Neuronal stem cell (in vitro differentiated cells): ENCODE measurements around the gene MELTF.

Experiments used
- DNase-seq: peaks from one replicate; pipeline ENCODE4 v3.0.0-alpha.2; 2013; ENCODE audit warnings: low spot score
- H2AFZ ChIP-seq: one replicate; pipeline ENCODE4 v1.6.1; 2013; ENCODE audit warnings: mild to moderate bottlenecking, low read length, inconsistent platforms
- H2AK5ac ChIP-seq: 2 replicates; pipeline ENCODE4 v1.6.1; 2013; ENCODE audit warnings: low read depth, mild to moderate bottlenecking, inconsistent platforms, low read length, moderate library complexity, mixed read lengths
- H2BK120ac ChIP-seq: 2 replicates; pipeline ENCODE4 v1.6.1; 2013; ENCODE audit warnings: low read depth, mild to moderate bottlenecking, inconsistent platforms, low read length, moderate library complexity, mixed read lengths
- H2BK12ac ChIP-seq: one replicate; pipeline ENCODE4 v1.6.1; 2013; ENCODE audit warnings: low read length, inconsistent platforms
- H2BK15ac ChIP-seq: 2 replicates; pipeline ENCODE4 v1.6.1; 2013; ENCODE audit warnings: mild to moderate bottlenecking, low read length, inconsistent platforms, mixed read lengths
- H2BK5ac ChIP-seq: one replicate; pipeline ENCODE4 v1.6.1; 2013; ENCODE audit warnings: inconsistent platforms, mild to moderate bottlenecking, low read length, moderate library complexity
- H3K14ac ChIP-seq: one replicate; pipeline ENCODE4 v1.6.1; 2013; ENCODE audit warnings: low read length, inconsistent platforms
- H3K18ac ChIP-seq: 2 replicates; pipeline ENCODE4 v1.6.1; 2013; ENCODE audit warnings: low read length, inconsistent platforms
- H3K23ac ChIP-seq: 2 replicates; pipeline ENCODE4 v1.6.1; 2013; ENCODE audit warnings: low read depth, mild to moderate bottlenecking, mixed read lengths, low read length, inconsistent platforms; ENCODE audit not compliant: poor library complexity
- H3K27ac ChIP-seq: replicated peaks from 3 replicates; pipeline ENCODE4 v1.5.1; 2013; ENCODE audit warnings: low read length, inconsistent platforms
- H3K27me3 ChIP-seq, 3 experiments: 2 replicates each; pipeline ENCODE4 v1.6.1; 2013; ENCODE audit warnings: low read length in 3 of 3, mild to moderate bottlenecking in 2 of 3, inconsistent platforms in 1 of 3, low read depth in 1 of 3, mixed read lengths in 1 of 3, moderate library complexity in 1 of 3; ENCODE audit not compliant: control insufficient read depth in 3 of 3, insufficient read depth in 3 of 3
- H3K36me3 ChIP-seq, 2 donors: replicated peaks in 1 of 2; 2 replicates each; pipeline ENCODE4 v1.6.1; 2013; ENCODE audit warnings: low read length in 2 of 2; ENCODE audit not compliant: control insufficient read depth in 2 of 2, insufficient read depth in 2 of 2
- H3K4ac ChIP-seq: 2 replicates; pipeline ENCODE4 v1.6.1; 2013; ENCODE audit warnings: inconsistent platforms, mild to moderate bottlenecking, low read length, moderate library complexity
- H3K4me1 ChIP-seq, 2 donors: 1 replicate in 1 of 2; 2 replicates in 1 of 2; pipeline ENCODE4 v1.6.1; 2013; ENCODE audit warnings: low read length in 2 of 2, low read depth in 1 of 2; ENCODE audit not compliant: control insufficient read depth in 2 of 2, insufficient read depth in 1 of 2
- H3K4me2 ChIP-seq: one replicate; pipeline ENCODE4 v1.6.1; 2013; ENCODE audit warnings: mild to moderate bottlenecking, low read length, inconsistent platforms; ENCODE audit not compliant: insufficient read depth, poor library complexity, severe bottlenecking
- H3K4me3 ChIP-seq, 2 donors: 2 replicates each; pipeline ENCODE4 v1.5.1; 2013; ENCODE audit warnings: low read length in 2 of 2, mild to moderate bottlenecking in 2 of 2, inconsistent platforms in 1 of 2, moderate library complexity in 1 of 2
- H3K79me1 ChIP-seq: one replicate; pipeline ENCODE4 v1.6.1; 2013; ENCODE audit warnings: low read depth, mild to moderate bottlenecking, inconsistent platforms, low read length, moderate library complexity
- H3K9ac ChIP-seq: one replicate; pipeline ENCODE4 v1.6.1; 2013; ENCODE audit warnings: mild to moderate bottlenecking, low read depth, low read length, inconsistent platforms; ENCODE audit not compliant: poor library complexity
- H3K9me3 ChIP-seq, 2 donors: replicated peaks in 1 of 2; 2 replicates each; pipeline versions ENCODE3 to v1.6.1; 2013; ENCODE audit warnings: low read length in 2 of 2, mild to moderate bottlenecking in 2 of 2, inconsistent platforms in 1 of 2, low read depth in 1 of 2, mixed read lengths in 1 of 2, moderate library complexity in 1 of 2; ENCODE audit not compliant: control insufficient read depth in 2 of 2, insufficient read depth in 1 of 2
- H4K8ac ChIP-seq: one replicate; pipeline ENCODE4 v1.6.1; 2013; ENCODE audit warnings: low read depth, mild to moderate bottlenecking, inconsistent platforms, low read length, moderate library complexity
- H4K91ac ChIP-seq: one replicate; pipeline ENCODE4 v1.6.1; 2013; ENCODE audit warnings: low read length, low read depth, mild to moderate bottlenecking, inconsistent platforms; ENCODE audit not compliant: poor library complexity
- whole genome bisulfite sequencing, 2 donors: extraction: QIAGEN DNeasy Blood & Tissue Kit; methylation state at CpG; one replicate each; pipeline ENCODE4 v1.1.7; 2013; ENCODE audit warnings: missing lambda C conversion rate in 2 of 2, mixed read lengths in 1 of 2; ENCODE audit not compliant: insufficient read length in 2 of 2, insufficient replicate concordance in 1 of 2; ENCODE audit errors: extremely low coverage in 2 of 2; 5-methylcytosine and 5-hydroxymethylcytosine counted together

The MELTF gene

DNA sequence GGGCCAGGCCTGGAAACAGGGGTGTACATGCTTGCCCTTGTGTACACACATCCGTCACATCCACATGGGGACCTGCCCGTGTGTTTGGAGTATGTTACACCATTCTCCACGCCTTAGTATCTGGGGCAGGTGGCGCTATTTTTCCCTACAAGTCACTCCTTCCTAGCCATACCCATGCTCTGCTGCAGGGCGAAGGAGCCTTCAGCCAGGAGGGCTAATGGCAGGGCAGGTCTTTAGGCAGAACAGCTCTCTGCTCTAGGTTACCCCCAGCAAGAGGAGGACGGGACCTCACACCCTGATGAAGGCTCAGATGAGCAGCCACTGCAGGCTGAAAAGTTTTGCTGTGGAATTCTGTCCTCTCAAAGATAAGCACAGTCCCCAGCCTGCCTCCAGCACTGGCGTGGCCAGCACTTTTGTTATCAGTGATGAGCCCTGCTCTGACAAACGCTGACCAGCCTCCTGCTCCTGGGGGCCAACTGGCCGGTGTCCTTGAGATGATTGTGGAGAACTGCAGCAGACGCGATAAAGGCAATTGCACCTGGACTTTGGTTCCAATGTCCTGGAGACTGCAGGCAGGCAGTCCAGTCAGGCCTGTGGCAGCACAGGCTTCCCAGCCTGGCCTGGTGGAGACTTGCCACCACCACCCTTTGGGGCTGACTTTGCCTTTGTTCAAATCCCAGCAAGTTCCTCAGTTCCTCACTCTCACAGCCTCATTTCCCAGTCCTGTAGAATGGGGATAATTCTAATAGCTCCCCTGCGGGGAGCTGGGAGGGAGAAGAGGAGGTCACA is 41.2 kb downstream of the MELTF start:
- Histone ChIP-seq H3K23ac (peak overlapping the region; percentile 35), H3K27ac (no peak overlapping the region)

DNA sequence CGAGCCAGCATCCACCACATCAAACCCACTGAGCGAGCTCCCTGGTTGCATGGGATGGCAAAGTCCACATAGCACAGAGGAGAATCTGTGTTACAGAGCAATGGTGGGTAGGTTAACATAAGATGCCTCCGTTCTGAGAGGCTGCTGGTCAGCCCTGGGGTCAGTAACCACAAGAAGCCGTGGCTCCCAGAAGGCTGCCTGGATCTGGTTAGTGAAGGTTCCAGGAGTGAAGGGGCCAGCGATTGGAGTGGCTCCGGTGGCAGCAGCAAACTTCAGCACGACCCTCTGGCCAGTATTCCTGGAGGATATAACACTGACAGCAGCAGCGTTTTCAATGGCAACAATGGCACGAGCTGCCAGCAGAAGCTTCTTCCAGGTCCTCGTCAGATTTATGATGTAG is 42.6 kb downstream of the MELTF start:
- H3K4me1 ChIP-seq: peaks cover 0 to 5% of the 10 kb centered on the region in 2 donors

More for the DNA sequence above, 41.2 kb downstream of the MELTF start:
- H3K14ac ChIP-seq: no peak overlapping the region
- H3K9ac ChIP-seq: no peak overlapping the region
- no peak overlapping the region for H2BK15ac ChIP-seq
- no peak overlapping the region for H2BK12ac ChIP-seq
- no peak for DNase-seq
- H3K79me1 ChIP-seq: no peaks in the 10 kb centered on the region
- no peak overlapping the region for H3K4me3 ChIP-seq
- no peak overlapping the region for H2BK5ac ChIP-seq
- no peak overlapping the region for H4K8ac ChIP-seq
- peak overlapping the region; percentile 5 for H2AK5ac ChIP-seq
- peak overlapping the region; percentile 62 for H2AFZ ChIP-seq
- H2BK120ac ChIP-seq: no peak overlapping the region
- H3K18ac ChIP-seq: no peak overlapping the region
- H3K36me3 ChIP-seq: no peaks in the 10 kb centered on the region
- H3K9me3 ChIP-seq: no peaks in the 10 kb centered on the region
- H3K4me1 ChIP-seq: peaks cover 0 to 5% of the 10 kb centered on the region in 2 donors
- H3K4me2 ChIP-seq: no peak overlapping the region
- WGBS, 2 donors: no CpG with 5 or more reads among the region's 12 CpGs
- H3K27me3 ChIP-seq: peaks cover 0 to 5% (median 0%) of the 10 kb centered on the region in 3 experiments
- peak overlapping the region; percentile 56 for H4K91ac ChIP-seq
- no peak overlapping the region for H3K4ac ChIP-seq

DNA sequence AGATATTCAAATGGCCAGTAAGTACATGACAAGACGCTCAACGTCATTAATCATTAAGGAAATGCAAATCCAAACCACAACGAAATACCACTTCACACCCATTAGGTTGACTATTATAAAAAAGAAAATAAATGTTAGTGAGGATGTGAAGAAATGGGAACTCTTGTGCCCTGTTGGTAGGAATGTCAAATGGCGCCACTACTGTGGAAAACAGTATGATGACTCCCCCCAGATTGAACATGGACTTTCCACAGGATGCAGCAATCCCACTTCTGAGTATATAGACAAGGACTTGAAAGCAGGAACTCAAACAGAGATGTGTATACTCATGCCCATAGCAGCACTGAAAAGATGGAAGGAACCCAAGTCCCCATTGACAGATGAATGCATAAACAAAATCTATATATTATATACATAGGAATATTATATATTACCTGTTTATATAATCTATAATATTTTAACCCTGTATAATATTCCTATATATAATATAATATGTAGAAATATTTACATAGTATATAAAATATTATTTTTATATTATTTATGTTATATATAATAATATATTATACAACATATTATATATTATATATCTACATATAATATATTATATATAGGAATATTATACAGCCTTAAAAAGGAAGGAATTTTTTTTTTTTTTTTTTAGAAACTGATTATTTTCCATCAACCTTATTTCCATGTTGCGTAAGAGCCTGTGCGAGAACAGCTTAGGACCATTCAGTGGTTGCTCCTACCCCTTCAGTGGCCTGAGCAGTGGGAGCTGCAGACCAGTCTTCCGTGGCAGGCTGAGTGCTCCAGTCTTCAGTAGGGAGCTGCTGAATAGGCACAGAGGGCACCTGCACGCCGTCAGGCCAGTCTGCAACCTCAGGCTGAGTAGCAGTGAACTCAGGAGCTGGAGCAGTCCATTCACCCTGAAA is 43.4 kb downstream of the MELTF start:
- Histone ChIP-seq H3K4me1 (peaks cover 0 to 5% of the 10 kb centered on the region in 2 donors), H3K4me3 (no peak overlapping the region), H4K91ac (no peak overlapping the region), H3K79me1 (no peaks in the 10 kb centered on the region), H3K27me3 (peaks cover 0 to 5% (median 0%) of the 10 kb centered on the region in 3 experiments), H2BK120ac (no peak overlapping the region), H2BK15ac (no peak overlapping the region), H4K8ac (no peak overlapping the region), H3K4me2 (no peak overlapping the region), H2BK5ac (no peak overlapping the region), H3K9me3 (peaks cover 0 to 3% of the 10 kb centered on the region in 2 donors), H3K14ac (no peak overlapping the region), H3K23ac (no peak overlapping the region), H2AK5ac (no peak overlapping the region), H2BK12ac (no peak overlapping the region), H2AFZ (no peak overlapping the region), H3K27ac (no peak overlapping the region), H3K9ac (no peak overlapping the region), H3K36me3 (no peaks in the 10 kb centered on the region), H3K18ac (no peak overlapping the region), H3K4ac (no peak overlapping the region)
- WGBS, 2 donors: no CpG with 5 or more reads among the region's 9 CpGs
- DNase-seq: no peak

More for the DNA sequence above, 42.6 kb downstream of the MELTF start:
- Histone ChIP-seq H3K18ac (no peak overlapping the region), H3K36me3 (no peaks in the 10 kb centered on the region), H3K4ac (no peak overlapping the region), H4K8ac (no peak overlapping the region), H3K27me3 (peaks cover 0 to 5% (median 0%) of the 10 kb centered on the region in 3 experiments), H2AK5ac (no peak overlapping the region), H3K9me3 (peaks cover 0 to 1% of the 10 kb centered on the region in 2 donors), H2BK5ac (no peak overlapping the region), H3K27ac (no peak overlapping the region), H3K79me1 (no peaks in the 10 kb centered on the region), H3K4me3 (no peak overlapping the region), H2BK120ac (no peak overlapping the region), H3K14ac (no peak overlapping the region), H2BK15ac (no peak overlapping the region), H2AFZ (no peak overlapping the region), H3K9ac (no peak overlapping the region), H3K4me2 (no peak overlapping the region), H2BK12ac (no peak overlapping the region), H3K23ac (no peak overlapping the region), H4K91ac (no peak overlapping the region)
- DNase-seq: no peak
- no CpG with 5 or more reads among the region's 10 CpGs for WGBS, 2 donors

DNA sequence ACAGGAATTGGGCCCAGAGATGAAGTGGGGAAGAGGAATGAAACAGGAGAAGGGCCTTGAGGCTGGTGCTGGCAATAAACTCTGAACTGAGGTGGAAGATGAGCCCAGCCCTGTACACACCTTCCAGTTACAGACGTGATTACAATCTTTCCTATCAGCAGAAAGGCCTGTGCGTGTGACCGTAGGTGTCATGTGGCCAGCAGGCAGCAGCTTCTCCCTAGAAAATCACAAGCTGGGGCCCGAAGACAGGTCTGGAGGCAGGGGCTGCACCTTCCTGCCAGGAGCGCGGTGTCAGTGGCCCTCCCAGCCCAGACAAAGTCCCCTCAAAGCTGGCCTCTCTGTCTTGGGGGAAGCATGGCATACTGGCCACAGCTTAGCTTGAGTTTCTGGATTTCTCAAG is 44.3 kb downstream of the MELTF start:
- no CpG with 5 or more reads among the region's 6 CpGs for whole genome bisulfite sequencing, 2 donors
- H3K27me3 ChIP-seq: peaks cover 0 to 5% (median 0%) of the 10 kb centered on the region in 3 experiments
- H3K9ac ChIP-seq: no peak overlapping the region
- H2AK5ac ChIP-seq: no peak overlapping the region
- H3K36me3 ChIP-seq: no peaks in the 10 kb centered on the region
- no peak overlapping the region for H3K4me2 ChIP-seq
- peaks cover 0 to 5% of the 10 kb centered on the region in 2 donors for H3K4me1 ChIP-seq
- no peak overlapping the region for H3K4ac ChIP-seq
- no peak overlapping the region for H3K14ac ChIP-seq
- H3K4me3 ChIP-seq: no peak overlapping the region
- no peak overlapping the region for H4K8ac ChIP-seq
- H2BK12ac ChIP-seq: no peak overlapping the region
- peaks cover 0 to 3% of the 10 kb centered on the region in 2 donors for H3K9me3 ChIP-seq
- no peak overlapping the region for H3K27ac ChIP-seq
- H2BK15ac ChIP-seq: no peak overlapping the region
- H2AFZ ChIP-seq: no peak overlapping the region
- no peak overlapping the region for H3K18ac ChIP-seq
- DNase-seq: no peak
- no peak overlapping the region for H2BK120ac ChIP-seq
- H3K79me1 ChIP-seq: no peaks in the 10 kb centered on the region
- H3K23ac ChIP-seq: no peak overlapping the region
- no peak overlapping the region for H4K91ac ChIP-seq
- H2BK5ac ChIP-seq: no peak overlapping the region
